Measurements from ENCODE around the gene MYO15B.

GRCh38 chr17:75638893-75639292, 51.3 kb downstream of the MYO15B start:
- TF ChIP-seq CTCF (IDR thresholded peaks at IDR 0.05; ENCODE audit: low read depth, low read length, poor library complexity, severe bottlenecking) (no peak), EZH2phosphoT487 (IDR thresholded peaks at IDR 0.05; ENCODE audit: borderline replicate concordance, low read length) (no peak)

Measured in DOHH2 (cell line).